Kidney (tissue), 14 donors: ENCODE data around the gene FAR1. TPM values are rescaled to one million over a fixed set of nuclear protein-coding genes. Genes with fewer than 3 reads are reported as not detected.

Experiments
- DNase-seq, 5 donors: peaks; one replicate each; pipeline ENCODE4 v3.0.0-alpha.2; 2013 to 2020
- FAIRE-seq: peaks from 2 replicates; lab custom pipeline; 2012; peaks lifted over from hg19 to GRCh38; lab: Jason Lieb, UNC
- H3K27ac ChIP-seq, 2 donors: one replicate each; pipeline ENCODE4 v1.7.0; 2013; ENCODE audit warnings: low read depth in 2 of 2, low read length in 2 of 2, inconsistent platforms in 1 of 2
- H3K27me3 ChIP-seq: one replicate; pipeline ENCODE4 v1.7.1; 2013; ENCODE audit warnings: low read length, inconsistent platforms; ENCODE audit not compliant: control insufficient read depth, insufficient read depth
- H3K36me3 ChIP-seq, 3 donors: one replicate each; pipeline versions ENCODE4 v1.7.0 to v1.7.1; 2013; ENCODE audit warnings: low read length in 3 of 3, control low read depth in 1 of 3, inconsistent platforms in 1 of 3; ENCODE audit not compliant: insufficient read depth in 3 of 3, control insufficient read depth in 2 of 3
- H3K4me1 ChIP-seq, 3 donors: one replicate each; pipeline versions ENCODE4 v1.7.0 to v1.7.1; 2013; ENCODE audit warnings: low read length in 3 of 3, inconsistent platforms in 1 of 3, low read depth in 1 of 3; ENCODE audit not compliant: control insufficient read depth in 2 of 3, insufficient read depth in 2 of 3
- H3K4me3 ChIP-seq, 3 donors: one replicate each; pipeline versions ENCODE4 v1.7.0 to v1.8.1; 2013; ENCODE audit warnings: low read length in 3 of 3, control low read depth in 1 of 3, inconsistent platforms in 1 of 3
- H3K9ac ChIP-seq, 3 donors: one replicate each; pipeline versions ENCODE4 v1.7.0 to v1.7.1; 2013; ENCODE audit warnings: low read length in 3 of 3, control low read depth in 1 of 3, inconsistent platforms in 1 of 3
- H3K9me3 ChIP-seq, 3 donors: one replicate each; pipeline versions ENCODE4 v1.7.0 to v1.7.1; 2013; ENCODE audit warnings: low read length in 3 of 3, control low read depth in 1 of 3, inconsistent platforms in 1 of 3; ENCODE audit not compliant: control insufficient read depth in 2 of 3, insufficient read depth in 1 of 3
- CTCF ChIP-seq: IDR thresholded peaks from 3 replicates; pipeline ENCODE4 v1.5.1; 2012; ENCODE audit warnings: mild to moderate bottlenecking, moderate library complexity, borderline replicate concordance; ENCODE audit not compliant: insufficient read depth; ENCODE audit errors: extremely low read depth
- intact Hi-C: fragments of 100-400 bp; cut with DNase I; formaldehyde crosslinking; loops from one replicate; pipeline ENCODE4 v1.11.1; 2022
- polyA plus RNA-seq: library from polyadenylated mRNA; stranded (reverse); fragments of 350-450 nt; fragmentation: Illumina TruSeq; extraction: RNeasy Lipid Tissue Mini Kit (QIAGEN cat#74804); gene quantifications from one replicate; pipeline ENCODE4 v1.2.3, GENCODE V29; 2014; ENCODE audit warnings: low read depth, low replicate concordance; ENCODE audit not compliant: insufficient read depth
- total RNA-seq: library from RNA; stranded (reverse); fragmentation: NEBNext Ultra II Directional; extraction: Animal tissue kit (Norgen Biotek cat#: 25700); gene quantifications from one replicate; pipeline ENCODE4 v1.2.1, GENCODE V29; 2021
- donor health status: control.
- donor health status: control.
- donor health status: control.
- donor health status: control.
- donor health status: control.
- donor health status: DM: yes; HTN: yes; CAD: no.
- donor health status: Normal renal cell carcinoma (clear cell type).

The FAR1 gene
- total and polyA plus RNA-seq, 2 donors from 2014 or later: 12.6 to 53.7 TPM

GRCh38 chr11:13663631-13664071, 4.8 kb upstream of the FAR1 start:
- Histone ChIP-seq H3K27me3 (no peaks in the 10 kb centered on the region), H3K4me3 (no peak overlapping the region), H3K9ac (no peak overlapping the region), H3K9me3 (peaks cover 0 to 9% (median 0%) of the 10 kb centered on the region in 3 donors), H3K36me3 (no peaks in the 10 kb centered on the region), H3K27ac (no peak overlapping the region), H3K4me1 (peaks cover 0 to 3% (median 2%) of the 10 kb centered on the region in 3 donors)
- intact Hi-C loops: no loop called here
- TF ChIP-seq CTCF: no peak
- DNase-seq (no peak), FAIRE-seq (no peak)

- no peak overlapping the region for H3K9ac ChIP-seq
- FAIRE-seq: no peak
- H3K4me1 ChIP-seq: peaks cover 0 to 5% (median 3%) of the 10 kb centered on the region in 3 donors
- peaks cover 0 to 7% (median 0%) of the 10 kb centered on the region in 3 donors for H3K9me3 ChIP-seq
- TF ChIP-seq CTCF: no peak
- no peak overlapping the region for H3K27ac ChIP-seq
- intact Hi-C loops: no loop called here
- no peak for DNase-seq
- H3K27me3 ChIP-seq: no peaks in the 10 kb centered on the region
- H3K4me3 ChIP-seq: no peak overlapping the region
- H3K36me3 ChIP-seq: no peaks in the 10 kb centered on the region
Measured at GRCh38 chr11:13664351-13664750, 4.1 kb upstream of the FAR1 start.

GRCh38 chr11:13666708-13667107, 1.8 kb upstream of the FAR1 start:
- no peak overlapping the region for H3K27ac ChIP-seq
- H3K27me3 ChIP-seq: no peaks in the 10 kb centered on the region
- FAIRE-seq (no peak), DNase-seq (no peak)
- peaks cover 0 to 9% (median 3%) of the 10 kb centered on the region in 3 donors for H3K4me1 ChIP-seq
- TF ChIP-seq CTCF: no peak
- intact Hi-C loops: no loop called here
- H3K9me3 ChIP-seq: no peaks in the 10 kb centered on the region
- no peaks in the 10 kb centered on the region for H3K36me3 ChIP-seq
- H3K9ac ChIP-seq: no peak overlapping the region
- H3K4me3 ChIP-seq: no peak overlapping the region

GRCh38 chr11:13667245-13667644, 1.2 kb upstream of the FAR1 start:
- intact Hi-C loops: no loop called here

More at GRCh38 chr11:13667245-13667644, 1.2 kb upstream of the FAR1 start:
- FAIRE-seq (no peak), DNase-seq (peak in 1 of 5 donors; percentile 8)
- Histone ChIP-seq H3K4me1 (peaks cover 0 to 9% (median 3%) of the 10 kb centered on the region in 3 donors), H3K36me3 (no peaks in the 10 kb centered on the region), H3K9me3 (no peaks in the 10 kb centered on the region), H3K27me3 (no peaks in the 10 kb centered on the region), H3K9ac (no peak overlapping the region), H3K27ac (no peak overlapping the region), H3K4me3 (peak overlapping the region in 2 of 3 donors; percentile 6 to 86)
- no peak for TF ChIP-seq CTCF
